ENCODE data around the gene FRMD4A.
A peak's percentile ranks its signal among the peaks of the same experiment; 100 is the strongest.

The FRMD4A gene

DNA sequence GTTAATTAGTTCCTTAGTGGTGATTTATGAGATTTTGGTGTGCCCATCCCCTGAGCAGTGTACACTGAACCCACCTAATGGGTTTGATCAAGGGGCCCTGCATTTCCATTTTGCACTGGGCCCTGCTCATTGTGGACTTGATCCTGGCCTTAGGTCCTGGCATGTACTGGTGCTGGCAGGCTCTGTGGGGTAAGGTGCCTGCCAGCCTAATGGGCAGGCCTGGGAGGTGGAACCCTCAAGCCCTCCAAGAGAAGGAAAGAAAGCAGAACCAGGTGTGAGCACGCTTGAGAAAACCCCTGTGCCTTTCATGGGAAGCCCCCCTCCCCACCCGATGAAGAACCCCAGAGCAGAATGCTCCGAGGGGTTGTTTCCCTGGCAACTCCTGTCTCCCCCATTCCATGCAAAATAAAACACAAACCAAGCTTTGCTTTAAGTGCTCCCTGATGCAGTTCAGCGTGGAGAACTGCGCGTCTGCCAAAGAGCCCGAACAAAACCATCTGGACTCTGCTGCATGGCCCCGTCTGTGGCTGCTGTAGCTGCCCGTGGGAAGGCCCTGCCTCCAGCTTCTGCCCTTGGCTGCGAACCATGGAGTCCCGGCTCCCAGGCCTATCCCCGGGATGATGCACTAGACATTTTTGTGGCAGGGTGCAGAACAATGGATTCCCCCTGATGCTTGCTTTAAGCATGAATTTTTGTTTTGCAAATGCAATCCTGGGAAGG, 620.6 kb downstream of the FRMD4A start:
- Mint-ChIP-seq H3K36me3 (ENCODE audit: insufficient read depth) (no peaks in the 10 kb centered on the region), H3K9me3 (no peaks in the 10 kb centered on the region), H3K27me3 (peaks cover 39 to 73% of the 10 kb centered on the region in 2 donors), H3K4me1 (ENCODE audit: low read depth in 2 of 2) (peaks cover 16% of the 10 kb centered on the region in 2 donors), H3K27ac (no peak overlapping the region), H3K4me3 (no peak overlapping the region)
- DNase-seq (no peak), ATAC-seq (replicated peaks) (no peak)

DNA sequence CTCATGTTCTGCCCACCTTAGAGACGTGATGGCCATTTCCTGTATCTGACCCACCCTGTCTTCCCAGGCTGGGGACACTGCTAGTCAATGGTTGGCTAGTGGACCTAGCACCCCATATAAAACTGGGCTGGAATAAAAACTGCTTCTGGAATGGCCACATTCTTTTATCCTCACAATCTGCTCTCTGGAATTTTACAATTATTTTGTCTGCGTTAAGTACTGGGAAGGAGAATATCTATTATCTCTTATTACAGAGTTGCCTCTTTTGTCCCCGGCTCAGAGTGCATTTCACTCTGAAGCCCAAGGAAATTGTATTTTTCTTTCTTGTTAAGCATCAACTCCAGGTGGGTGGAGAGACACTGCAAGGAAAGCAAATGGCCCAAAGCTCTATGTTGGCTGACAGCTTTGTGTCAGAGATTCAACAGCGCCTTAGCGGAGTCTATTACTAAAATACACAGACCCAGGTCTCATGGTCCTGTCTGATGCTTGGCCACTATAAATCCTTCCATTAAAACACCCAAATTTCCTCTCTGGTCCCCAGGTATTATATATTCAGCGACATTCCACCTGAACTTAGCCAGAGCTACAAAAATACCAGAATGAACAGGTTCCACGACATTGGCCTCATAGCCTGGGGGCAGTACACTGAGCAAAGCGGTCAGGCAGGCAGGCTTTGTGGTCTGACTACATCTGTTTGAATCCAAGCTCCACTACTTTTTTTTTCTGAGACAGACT, 622.3 kb downstream of the FRMD4A start:
- H3K36me3 Mint-ChIP-seq (ENCODE audit: insufficient read depth), result no peaks in the 10 kb centered on the region
- peaks cover 16% of the 10 kb centered on the region in 2 donors for H3K4me1 Mint-ChIP-seq (ENCODE audit: low read depth in 2 of 2)
- DNase-seq (no peak), ATAC-seq (replicated peaks) (no peak)
- peaks cover 45 to 90% of the 10 kb centered on the region in 2 donors for H3K27me3 Mint-ChIP-seq
- no peak overlapping the region for H3K27ac Mint-ChIP-seq
- H3K9me3 Mint-ChIP-seq, result no peaks in the 10 kb centered on the region
- peak overlapping the region in 1 of 2 donors; percentile 59 for H3K4me3 Mint-ChIP-seq

DNA sequence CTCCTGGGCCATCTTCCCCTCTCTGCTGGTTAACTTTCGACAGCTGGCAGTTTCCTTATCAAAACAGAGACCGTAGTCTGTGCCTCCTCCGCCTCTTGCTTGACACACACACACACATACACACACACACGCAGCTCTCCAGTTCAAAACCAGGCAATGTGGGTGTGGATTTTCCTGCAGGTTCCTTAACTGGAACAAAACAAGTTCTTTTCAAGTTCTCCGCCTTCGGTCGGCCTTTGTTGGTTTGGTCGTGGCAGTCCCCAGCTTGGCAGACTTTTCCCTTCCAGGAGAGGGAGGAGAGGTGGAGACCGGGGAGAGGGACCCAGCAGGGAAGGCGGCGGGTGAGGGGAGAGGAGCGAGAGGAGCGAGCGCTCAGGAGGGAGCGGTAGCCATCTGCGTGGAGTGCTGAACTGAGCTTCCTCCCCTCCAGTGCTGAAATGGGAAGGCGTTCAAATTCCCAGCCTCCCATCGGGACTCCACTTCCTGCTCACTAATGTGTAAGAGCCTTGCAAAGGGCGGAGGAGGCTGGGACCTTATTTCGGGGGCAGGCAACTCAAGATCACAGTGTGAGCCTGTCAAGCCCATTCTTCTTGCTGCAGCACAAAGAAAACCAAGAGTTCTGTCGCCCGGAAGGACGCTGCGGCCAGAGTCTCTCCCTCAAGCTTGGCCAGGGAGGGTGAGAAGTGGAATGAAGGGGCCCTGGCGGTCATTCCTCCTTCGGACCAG, 623.4 kb downstream of the FRMD4A start:
- peaks cover 45 to 100% of the 10 kb centered on the region in 2 donors for H3K27me3 Mint-ChIP-seq
- DNase-seq, result no peak
- H3K9me3 Mint-ChIP-seq, result no peaks in the 10 kb centered on the region
- no peak for ATAC-seq (replicated peaks)
- no peaks in the 10 kb centered on the region for H3K36me3 Mint-ChIP-seq (ENCODE audit: insufficient read depth)
- peak overlapping the region in 1 of 2 donors; percentile 44 for H3K27ac Mint-ChIP-seq
- H3K4me3 Mint-ChIP-seq, result peak overlapping the region in 1 of 2 donors; percentile 59
- H3K4me1 Mint-ChIP-seq (ENCODE audit: low read depth in 2 of 2), result peaks cover 9 to 11% of the 10 kb centered on the region in 2 donors

DNA sequence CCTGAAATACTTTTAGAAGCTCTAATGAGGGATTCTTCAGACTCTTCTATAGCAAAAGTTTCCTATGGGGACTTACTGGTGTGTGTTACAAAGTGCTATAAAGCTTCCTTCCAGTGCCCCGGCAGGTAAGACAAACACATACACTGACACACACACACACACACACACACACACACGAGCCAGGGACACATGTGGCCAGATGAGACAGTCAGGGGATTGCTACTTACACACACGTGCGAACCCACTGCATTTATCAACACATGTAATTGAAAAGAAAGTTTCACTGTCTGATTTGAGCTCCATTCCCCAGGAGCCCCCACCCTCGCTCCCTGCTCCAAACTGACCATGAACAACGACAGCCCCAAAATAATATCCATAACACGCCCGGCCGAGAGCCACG, 624.1 kb downstream of the FRMD4A start:
- Mint-ChIP-seq H3K27ac (peak overlapping the region in 1 of 2 donors; percentile 44), H3K4me1 (ENCODE audit: low read depth in 2 of 2) (peaks cover 9 to 11% of the 10 kb centered on the region in 2 donors), H3K27me3 (peaks cover 45 to 100% of the 10 kb centered on the region in 2 donors), H3K9me3 (no peaks in the 10 kb centered on the region), H3K36me3 (ENCODE audit: insufficient read depth) (no peaks in the 10 kb centered on the region), H3K4me3 (no peak overlapping the region)
- no peak for DNase-seq
- no peak for ATAC-seq (replicated peaks)

DNA sequence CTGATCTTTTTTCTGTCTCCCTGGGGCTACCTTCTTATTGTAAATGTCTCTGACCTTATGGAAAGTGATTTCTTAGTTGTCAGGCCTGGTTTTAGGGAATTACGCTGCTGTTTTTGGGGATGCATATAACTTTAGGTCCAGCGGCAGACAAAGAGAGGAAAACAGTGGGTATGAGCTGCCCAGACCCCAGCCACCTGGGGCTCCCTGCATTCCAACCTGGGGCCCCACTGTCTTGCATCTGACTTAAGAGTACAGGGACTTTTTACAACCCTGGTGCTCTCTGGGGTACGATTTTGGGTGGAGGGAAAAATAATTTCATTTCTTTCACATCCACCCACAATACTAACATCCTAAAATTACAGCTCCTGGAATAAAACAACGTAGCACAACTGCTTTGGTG, 624.5 kb downstream of the FRMD4A start:
- ATAC-seq (replicated peaks), result no peak
- peaks cover 45 to 100% of the 10 kb centered on the region in 2 donors for H3K27me3 Mint-ChIP-seq
- no peak overlapping the region for H3K4me3 Mint-ChIP-seq
- H3K4me1 Mint-ChIP-seq (ENCODE audit: low read depth in 2 of 2), result peaks cover 9 to 11% of the 10 kb centered on the region in 2 donors
- no peaks in the 10 kb centered on the region for H3K36me3 Mint-ChIP-seq (ENCODE audit: insufficient read depth)
- no peaks in the 10 kb centered on the region for H3K9me3 Mint-ChIP-seq
- DNase-seq, result no peak
- H3K27ac Mint-ChIP-seq, result no peak overlapping the region

DNA sequence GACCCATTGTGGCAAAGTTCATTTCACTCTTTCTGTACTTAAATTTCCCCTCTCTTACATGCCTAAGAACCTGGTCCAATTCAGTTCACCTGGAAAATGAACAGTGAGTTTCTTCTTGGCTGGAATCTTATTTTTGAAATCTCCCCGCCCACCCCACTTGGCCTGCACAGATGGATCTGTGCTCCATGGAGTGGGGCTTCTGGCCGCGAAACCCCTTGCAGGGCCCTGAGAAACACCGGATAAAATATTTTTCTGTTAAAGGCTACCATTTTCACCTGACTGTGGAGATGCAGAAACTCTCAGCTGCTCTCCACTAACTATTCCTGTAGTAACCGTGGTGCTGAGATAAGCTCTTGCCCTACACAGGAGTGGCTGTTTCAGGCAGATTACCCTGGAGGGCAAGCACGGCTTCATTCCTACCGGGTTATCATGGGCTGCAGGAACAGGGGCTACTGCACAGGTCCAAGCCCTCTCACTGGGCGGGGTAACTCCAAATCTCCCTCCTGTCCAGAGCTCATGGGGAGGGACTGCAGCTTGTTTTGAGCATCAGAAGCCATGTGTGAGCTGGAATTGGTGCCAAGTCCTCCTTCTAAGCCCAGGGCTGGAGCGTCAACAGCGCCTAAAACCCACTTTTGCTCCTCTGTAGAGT, 625.1 kb downstream of the FRMD4A start:
- ATAC-seq (replicated peaks), result no peak
- Mint-ChIP-seq H3K27ac (no peak overlapping the region), H3K9me3 (no peaks in the 10 kb centered on the region), H3K4me3 (no peak overlapping the region), H3K36me3 (ENCODE audit: insufficient read depth) (no peaks in the 10 kb centered on the region), H3K4me1 (ENCODE audit: low read depth in 2 of 2) (peaks cover 9 to 11% of the 10 kb centered on the region in 2 donors), H3K27me3 (peaks cover 43 to 100% of the 10 kb centered on the region in 2 donors)
- no peak for DNase-seq

DNA sequence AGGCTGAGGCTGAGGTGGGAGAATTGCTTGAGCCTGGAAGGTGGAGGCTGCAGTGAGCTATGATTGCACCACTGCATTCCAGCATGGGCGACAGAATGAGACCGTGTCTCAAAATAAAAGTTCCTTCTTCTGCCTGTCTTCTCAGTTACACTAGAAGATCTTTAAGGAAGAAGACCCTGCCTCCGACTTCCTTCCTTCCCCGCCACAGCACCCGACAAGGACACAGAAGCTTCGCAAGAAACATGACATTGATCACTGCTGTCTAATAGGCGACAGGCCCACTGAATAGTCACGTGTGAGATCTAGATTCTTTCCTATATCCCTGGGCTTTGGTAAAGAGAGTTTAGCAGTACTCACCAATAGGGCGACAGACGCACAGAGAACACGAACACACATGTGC, 625.8 kb downstream of the FRMD4A start:
- Mint-ChIP-seq H3K36me3 (ENCODE audit: insufficient read depth) (no peaks in the 10 kb centered on the region), H3K27ac (no peak overlapping the region), H3K27me3 (peaks cover 36 to 100% of the 10 kb centered on the region in 2 donors), H3K4me1 (ENCODE audit: low read depth in 2 of 2) (peaks cover 9 to 11% of the 10 kb centered on the region in 2 donors), H3K9me3 (no peaks in the 10 kb centered on the region), H3K4me3 (no peak overlapping the region)
- ATAC-seq (replicated peaks) (no peak), DNase-seq (no peak)

DNA sequence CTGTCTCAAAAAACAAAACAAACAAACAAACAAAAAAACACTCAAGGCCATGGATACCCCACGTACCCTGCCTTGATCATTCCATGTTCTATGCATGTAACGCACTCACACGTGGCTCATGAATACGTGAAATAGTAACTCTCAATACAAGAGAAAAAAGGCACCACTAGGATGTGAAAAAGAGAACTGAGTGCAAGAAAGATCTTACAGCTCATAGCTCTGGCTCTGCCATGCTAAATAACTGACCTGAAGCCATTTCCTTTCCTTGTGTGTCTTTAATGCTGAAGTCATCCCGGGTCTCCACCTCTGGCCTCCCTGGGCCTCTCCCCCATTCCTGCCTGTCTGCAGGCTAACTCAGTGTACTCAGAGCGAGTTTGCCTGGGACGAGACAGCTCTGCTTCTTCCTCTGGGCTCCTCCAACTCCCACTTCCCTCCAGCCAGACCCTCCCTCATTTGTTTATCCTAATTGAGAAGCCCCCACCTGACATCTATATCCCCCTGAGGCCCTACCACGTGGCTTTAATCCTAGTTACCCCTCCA, 626.7 kb downstream of the FRMD4A start:
- no peak overlapping the region for H3K27ac Mint-ChIP-seq
- ATAC-seq (replicated peaks) (no peak), DNase-seq (no peak)
- H3K27me3 Mint-ChIP-seq, result peaks cover 27 to 100% of the 10 kb centered on the region in 2 donors
- no peaks in the 10 kb centered on the region for H3K36me3 Mint-ChIP-seq (ENCODE audit: insufficient read depth)
- peaks cover 9 to 11% of the 10 kb centered on the region in 2 donors for H3K4me1 Mint-ChIP-seq (ENCODE audit: low read depth in 2 of 2)
- no peaks in the 10 kb centered on the region for H3K9me3 Mint-ChIP-seq
- H3K4me3 Mint-ChIP-seq, result no peak overlapping the region

DNA sequence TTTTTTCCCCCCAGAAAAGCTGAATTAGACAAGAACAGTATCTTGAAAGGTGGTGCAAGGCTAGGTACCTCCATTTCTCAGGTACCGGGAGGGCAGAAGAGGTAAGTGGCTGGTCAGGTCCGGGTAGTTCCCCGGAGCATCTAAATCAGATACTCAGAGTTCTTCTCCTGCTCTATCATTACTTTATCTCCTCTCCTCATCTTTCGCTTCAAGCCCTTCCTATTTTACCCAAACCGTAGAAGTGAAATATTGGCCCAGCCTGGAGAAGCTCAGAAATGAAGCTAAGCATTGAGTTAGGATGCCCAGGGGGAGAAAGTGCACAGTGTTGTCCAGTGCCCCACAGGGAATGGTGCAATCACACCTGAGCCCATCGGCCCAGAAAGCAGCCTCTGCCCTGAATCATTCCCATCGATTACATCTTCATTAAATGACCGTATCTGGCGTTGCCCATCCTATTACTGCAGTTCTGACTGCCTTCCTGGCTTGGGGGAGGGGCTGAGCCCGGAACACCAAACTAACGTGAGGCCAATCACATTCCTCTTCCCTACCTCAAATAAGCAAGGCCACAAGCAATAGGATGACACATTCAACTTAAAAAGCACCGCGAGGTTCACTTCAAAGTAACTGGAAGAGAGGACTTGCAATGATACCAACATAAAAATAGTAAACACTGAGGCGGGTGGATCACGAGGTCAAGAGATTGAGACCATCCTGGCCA, 627.5 kb downstream of the FRMD4A start:
- H3K9me3 Mint-ChIP-seq, result no peaks in the 10 kb centered on the region
- DNase-seq (no peak), ATAC-seq (replicated peaks) (no peak)

DNA sequence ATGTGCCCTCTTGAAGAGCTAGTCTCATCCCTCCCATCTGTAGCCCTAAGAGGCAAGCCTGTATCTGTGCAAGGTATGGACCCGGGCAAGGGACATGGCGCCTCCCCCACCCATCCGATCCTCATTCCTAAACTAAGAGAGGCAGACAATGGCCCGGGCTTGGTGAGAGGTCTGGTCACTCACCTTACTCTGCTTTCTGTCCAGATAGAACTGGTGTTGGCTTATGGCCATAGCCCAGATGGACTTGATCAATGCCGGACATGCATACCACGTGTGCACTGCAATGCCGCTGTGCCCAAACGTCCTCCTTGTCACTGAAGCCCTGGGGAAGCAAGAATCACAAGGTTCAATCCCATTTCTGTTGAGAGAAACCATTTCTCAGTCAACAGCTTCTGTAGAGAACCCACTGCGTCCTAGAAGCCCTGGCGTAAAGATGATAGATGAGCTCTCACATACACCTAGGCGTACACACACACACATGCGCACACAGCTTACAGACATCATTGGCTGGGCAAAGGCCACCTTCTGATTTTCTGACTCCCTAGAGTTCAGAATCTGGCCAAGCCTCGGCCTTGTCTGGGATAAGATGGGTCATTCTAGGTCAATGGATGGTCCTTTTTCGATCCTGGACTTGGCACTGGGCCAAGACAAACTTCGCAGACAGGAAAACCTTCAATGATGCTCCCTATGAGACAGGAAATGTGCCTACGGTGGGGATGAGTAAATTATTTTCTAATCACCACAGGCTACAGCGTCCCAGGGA, 629.4 kb downstream of the FRMD4A start:
- H3K4me3 Mint-ChIP-seq, result no peak overlapping the region
- ATAC-seq (replicated peaks) (no peak), DNase-seq (no peak)
- no peaks in the 10 kb centered on the region for H3K9me3 Mint-ChIP-seq
- H3K36me3 Mint-ChIP-seq (ENCODE audit: insufficient read depth), result no peaks in the 10 kb centered on the region
- H3K27me3 Mint-ChIP-seq, result peaks cover 6 to 93% of the 10 kb centered on the region in 2 donors
- H3K4me1 Mint-ChIP-seq (ENCODE audit: low read depth in 2 of 2), result no peaks in the 10 kb centered on the region
- no peak overlapping the region for H3K27ac Mint-ChIP-seq

More for the DNA sequence above, 627.5 kb downstream of the FRMD4A start:
- Mint-ChIP-seq H3K27ac (no peak overlapping the region), H3K27me3 (peaks cover 20 to 95% of the 10 kb centered on the region in 2 donors), H3K36me3 (ENCODE audit: insufficient read depth) (no peaks in the 10 kb centered on the region), H3K4me1 (ENCODE audit: low read depth in 2 of 2) (peaks cover 9 to 10% of the 10 kb centered on the region in 2 donors), H3K4me3 (no peak overlapping the region)

DNA sequence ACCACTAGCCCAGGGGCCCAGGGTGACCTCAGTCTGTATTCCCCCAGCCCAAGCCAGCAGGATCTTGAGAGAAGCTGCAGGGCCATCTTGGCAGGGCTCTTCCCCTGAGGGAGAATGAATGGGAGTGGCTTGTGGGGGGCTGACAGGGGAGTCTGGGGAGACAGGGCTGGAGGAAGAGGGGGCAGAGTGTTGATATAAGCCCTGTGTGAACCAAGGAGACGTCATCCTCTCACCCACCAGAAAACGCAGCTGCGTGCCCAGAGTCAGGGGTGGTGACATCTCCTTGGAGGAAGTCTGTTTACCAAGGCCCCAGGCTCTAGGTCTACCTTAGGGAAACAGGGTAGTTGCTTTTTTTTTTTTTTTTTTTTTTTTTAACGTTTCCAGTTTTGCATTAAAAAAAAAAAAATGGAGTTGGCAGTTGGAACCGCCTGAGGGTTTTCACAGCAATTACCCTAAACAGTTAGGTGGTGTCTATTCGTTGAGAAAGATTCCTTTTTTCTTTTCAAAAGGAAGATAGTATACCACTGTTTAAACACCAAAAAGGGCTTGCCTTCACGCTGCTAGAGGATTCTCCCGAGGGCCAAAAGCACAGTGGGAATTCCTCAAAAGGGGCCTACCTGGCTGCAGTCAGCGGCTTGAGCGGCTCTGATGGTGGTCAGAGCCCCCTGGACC, 630.1 kb downstream of the FRMD4A start:
- H3K4me3 Mint-ChIP-seq, result no peak overlapping the region
- no peaks in the 10 kb centered on the region for H3K9me3 Mint-ChIP-seq
- ATAC-seq (replicated peaks), result no peak
- H3K27ac Mint-ChIP-seq, result no peak overlapping the region
- H3K4me1 Mint-ChIP-seq (ENCODE audit: low read depth in 2 of 2), result no peaks in the 10 kb centered on the region
- no peak for DNase-seq
- H3K36me3 Mint-ChIP-seq (ENCODE audit: insufficient read depth), result no peaks in the 10 kb centered on the region
- H3K27me3 Mint-ChIP-seq, result peaks cover 12 to 85% of the 10 kb centered on the region in 2 donors
